Midbrain (tissue), 1 donor: Measurements from ENCODE around the gene ACTN1.

ENCODE experiments used
- DNase-seq: peaks from one replicate; lab custom pipeline; 2025; lab: John Stamatoyannopoulos, UW

ACTN1 gene

DNA sequence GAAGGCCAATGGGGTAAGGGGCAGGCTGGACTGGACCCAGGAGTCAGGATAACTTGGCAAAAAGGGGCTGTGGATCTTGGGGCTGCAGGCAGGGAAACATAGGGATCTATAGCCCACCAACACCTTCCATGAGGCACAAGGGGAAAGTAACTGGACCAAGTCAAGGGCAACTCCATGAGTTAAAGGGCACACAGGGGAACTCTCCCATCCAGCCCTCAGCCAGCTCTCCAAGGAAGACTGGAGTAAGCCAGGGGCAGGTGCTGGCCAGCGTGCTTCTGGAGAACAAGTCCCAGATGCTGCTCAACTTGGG is 154.9 kb downstream of the ACTN1 start:
- no peak for DNase-seq
